Lung (tissue), 12 donors: Measurements from ENCODE around the gene AFDN. TPM values are rescaled to one million over a fixed set of nuclear protein-coding genes. Genes with fewer than 3 reads are reported as not detected.

Experiments
- ATAC-seq: fragments of 200-7000 bp; cut with Tn5 transposase; one replicate; pipeline ENCODE4 v1.9.1; 2020; ENCODE audit warnings: moderate number of reproducible peaks; ENCODE audit not compliant: insufficient read depth, low FRiP score
- DNase-seq, 3 donors: peaks; one replicate each; pipeline ENCODE4 v3.0.0-alpha.2; 2013 to 2017
- H3K27ac ChIP-seq, 2 donors: one replicate each; pipeline ENCODE4 v1.5.1; 2013; ENCODE audit warnings: mild to moderate bottlenecking in 2 of 2, moderate library complexity in 2 of 2, control low read depth in 1 of 2, inconsistent platforms in 1 of 2, low read depth in 1 of 2, low read length in 1 of 2
- H3K27me3 ChIP-seq, 3 donors: one replicate each; pipeline ENCODE4 v1.5.1; 2013; ENCODE audit warnings: low read length in 2 of 3; ENCODE audit not compliant: control insufficient read depth in 3 of 3, insufficient read depth in 3 of 3
- H3K36me3 ChIP-seq, 4 donors: one replicate each; pipeline ENCODE4 v1.5.1; 2013; ENCODE audit warnings: low read length in 4 of 4, mild to moderate bottlenecking in 1 of 4, moderate library complexity in 1 of 4; ENCODE audit not compliant: control insufficient read depth in 4 of 4, insufficient read depth in 4 of 4
- H3K4me1 ChIP-seq, 5 donors: one replicate each; pipeline ENCODE4 v1.5.1; 2013; ENCODE audit warnings: low read length in 5 of 5, mild to moderate bottlenecking in 2 of 5, moderate library complexity in 1 of 5; ENCODE audit not compliant: control insufficient read depth in 5 of 5, insufficient read depth in 5 of 5
- H3K4me3 ChIP-seq: one replicate; pipeline ENCODE4 v1.5.1; 2013; ENCODE audit warnings: mild to moderate bottlenecking, control low read depth, moderate library complexity
- H3K9ac ChIP-seq, 2 donors: one replicate each; pipeline ENCODE4 v1.5.1; 2013; ENCODE audit warnings: low read length in 2 of 2, control low read depth in 1 of 2; ENCODE audit not compliant: insufficient read depth in 1 of 2
- H3K9me3 ChIP-seq, 4 donors: one replicate each; pipeline ENCODE4 v1.5.1; 2013; ENCODE audit warnings: low read length in 3 of 4, mild to moderate bottlenecking in 1 of 4, moderate library complexity in 1 of 4; ENCODE audit not compliant: control insufficient read depth in 4 of 4, insufficient read depth in 3 of 4
- CTCF ChIP-seq: IDR thresholded peaks from 2 replicates; pipeline ENCODE4 v1.5.1; 2012; ENCODE audit warnings: mild to moderate bottlenecking; ENCODE audit errors: control extremely low read depth, extremely low read depth
- WGBS, 2 donors: extraction: QIAGEN DNeasy Blood & Tissue Kit; methylation state at CpG; one replicate each; pipeline ENCODE4 v1.1.7; 2013; 5-methylcytosine and 5-hydroxymethylcytosine counted together
- polyA plus RNA-seq, 2 donors: library from polyadenylated mRNA; stranded (reverse); fragments of 200-250 nt; gene quantifications; one replicate each; pipeline ENCODE4 v1.2.1, GENCODE V29; 2013
- total RNA-seq, 2 donors: library from RNA; depleted of rRNA in 1 of 2; stranded (reverse); fragments of >200 nt in 1 of 2; gene quantifications; one replicate each; pipeline ENCODE4 v1.2.1, GENCODE V29; 2014 to 2021
- donor health status: control.
- donor health status: control.
- donor health status: Bipolar disorder and iron deficiency.
- donor health status: healthy.
- donor health status: DM: yes; HTN: yes; CAD: no.

Gene AFDN
- total and polyA plus RNA-seq, 4 donors: 47.6 to 407 (median 117) TPM

- Histone ChIP-seq H3K9me3 (no peaks in the 10 kb centered on the region), H3K4me3 (peak overlapping the region; percentile 63), H3K27ac (peak overlapping the region; percentile 51 to 91), H3K27me3 (no peaks in the 10 kb centered on the region), H3K9ac (peak overlapping the region; percentile 41 to 52), H3K36me3 (no peaks in the 10 kb centered on the region), H3K4me1 (peaks cover 7 to 29% (median 8%) of the 10 kb centered on the region in 5 donors)
- WGBS, 2 donors: 2 to 3% methylated on average over 37 to 51 of the region's 51 CpGs
- TF ChIP-seq CTCF: no peak
- ATAC-seq (peak; percentile 25), DNase-seq (peak; percentile 69 to 74 (median 72))
These were observed 1.0 kb downstream of the AFDN start for GRCh38 chr6:167827583-167828324.

- peaks cover 7 to 30% (median 15%) of the 10 kb centered on the region in 5 donors for H3K4me1 ChIP-seq
- H3K9me3 ChIP-seq: no peaks in the 10 kb centered on the region
- WGBS, 2 donors: 51 to 64% methylated on average over 4 of the region's 4 CpGs
- peak in 2 of 3 donors; percentile 39 to 55 for DNase-seq
- no peak overlapping the region for H3K27ac ChIP-seq
- no peaks in the 10 kb centered on the region for H3K27me3 ChIP-seq
- peak overlapping the region in 1 of 2 donors; percentile 52 for H3K9ac ChIP-seq
- no peaks in the 10 kb centered on the region for H3K36me3 ChIP-seq
- no peak for ATAC-seq
- no peak for TF ChIP-seq CTCF
- no peak overlapping the region for H3K4me3 ChIP-seq
These were observed 1.7 kb downstream of the AFDN start for GRCh38 chr6:167828325-167828956.

GRCh38 chr6:167829513-167829912 is 2.8 kb downstream of the AFDN start:
- no peaks in the 10 kb centered on the region for H3K27me3 ChIP-seq
- H3K36me3 ChIP-seq: no peaks in the 10 kb centered on the region
- peaks cover 6 to 30% (median 15%) of the 10 kb centered on the region in 5 donors for H3K4me1 ChIP-seq
- peak overlapping the region in 1 of 2 donors; percentile 27 for H3K9ac ChIP-seq
- DNase-seq: no peak
- no peak for ATAC-seq
- no peak for TF ChIP-seq CTCF
- no peaks in the 10 kb centered on the region for H3K9me3 ChIP-seq
- no peak overlapping the region for H3K27ac ChIP-seq
- H3K4me3 ChIP-seq: no peak overlapping the region
